ENCODE measurements around the gene RFX1. TPM values are rescaled to one million over a fixed set of nuclear protein-coding genes. Genes with fewer than 3 reads are reported as not detected.
A peak's percentile ranks its signal among the peaks of the same experiment; 100 is the strongest.

RFX1 gene
- total and polyA plus RNA-seq, 9 of the 15 experiments (the other 6 are each of a cell fraction or from before 2014, with no cell fraction given), result 0.14 to 19.3 (median 1.2) TPM

- Histone ChIP-seq H3K27ac (ENCODE audit: extremely low read depth, low read depth, low read length) (peak overlapping the region; percentile 46; the same call in 1 of the 3 replicates), H3K27me3 (ENCODE audit: control insufficient read depth in 2 of 2, insufficient read depth in 2 of 2, low read length in 2 of 2) (no peaks in the 10 kb centered on the region), H3K79me2 (ENCODE audit: control insufficient read depth, insufficient read depth, low read length) (no peaks in the 10 kb centered on the region), H3K4me2 (ENCODE audit: insufficient read depth, low read length) (no peak overlapping the region), H3K9ac (ENCODE audit: insufficient read depth in 1 of 2, low read depth in 2 of 2, low read length in 2 of 2) (no peak overlapping the region), H4K20me1 (replicated peaks; ENCODE audit: control insufficient read depth, insufficient read depth, low read length) (no peaks in the 10 kb centered on the region), H2AFZ (ENCODE audit: low read depth, low read length) (peak overlapping the region; percentile 91), H3K9me3 (replicated peaks; ENCODE audit: control insufficient read depth, insufficient read depth, low read depth, low read length) (no peaks in the 10 kb centered on the region; the same call in 1 of the 2 replicates), H3K9me1 (ENCODE audit: control insufficient read depth, insufficient read depth, low read length) (no peaks in the 10 kb centered on the region), H3K36me3 (ENCODE audit: control insufficient read depth, insufficient read depth, low read length) (no peaks in the 10 kb centered on the region), H3K4me3 (no peak overlapping the region), H3K4me1 (replicated peaks in 1 of 2; ENCODE audit: control insufficient read depth in 2 of 2, insufficient read depth in 2 of 2, low read length in 2 of 2) (peaks cover 12 to 19% of the 10 kb centered on the region in 2 experiments)
- intact Hi-C loops (cut with micrococcal nuclease), result no loop called here
- no peak for FAIRE-seq
- in situ Hi-C loops (cut with MboI), result no loop called here
- ChIA-PET CTCF (ENCODE audit: low intra/inter-chr PET ratio) (no interaction called here), POLR2A (interaction anchor here (1.1 to 2.1 kb wide), 6 partner anchors 9 to 146 kb away, joined by 3 to 21 read pairs (median 4); partner anchors contain the start of genes IL27RA, NANOS3 and RFX1)
- TF ChIP-seq, protein P1, sequence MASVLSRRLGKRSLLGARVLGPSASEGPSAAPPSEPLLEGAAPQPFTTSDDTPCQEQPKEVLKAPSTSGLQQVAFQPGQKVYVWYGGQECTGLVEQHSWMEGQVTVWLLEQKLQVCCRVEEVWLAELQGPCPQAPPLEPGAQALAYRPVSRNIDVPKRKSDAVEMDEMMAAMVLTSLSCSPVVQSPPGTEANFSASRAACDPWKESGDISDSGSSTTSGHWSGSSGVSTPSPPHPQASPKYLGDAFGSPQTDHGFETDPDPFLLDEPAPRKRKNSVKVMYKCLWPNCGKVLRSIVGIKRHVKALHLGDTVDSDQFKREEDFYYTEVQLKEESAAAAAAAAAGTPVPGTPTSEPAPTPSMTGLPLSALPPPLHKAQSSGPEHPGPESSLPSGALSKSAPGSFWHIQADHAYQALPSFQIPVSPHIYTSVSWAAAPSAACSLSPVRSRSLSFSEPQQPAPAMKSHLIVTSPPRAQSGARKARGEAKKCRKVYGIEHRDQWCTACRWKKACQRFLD (CRISPR knock-in tag; IDR thresholded peaks at IDR 0.05), result no peak
- TF ChIP-seq CBFA2T2 (conservative IDR thresholded peaks at IDR 0.05) (0 out of 2 replicates have a peak, but pooled peaks have one; percentile 10), KDM1A (IDR thresholded peaks at IDR 0.05) (peak; percentile 38 to 62; a peak in 3 of 4 replicates)
- no TSS peak for BruUV-seq (replicated peaks)
- no peak for DNase-seq (ENCODE audit: extremely low read depth in 1 of 4, low spot score in 3 of 4)
- ATAC-seq, result no peak
- WGBS (ENCODE audit: insufficient coverage, low coverage, missing lambda C conversion rate), result 64% methylated on average over 4 of the region's 4 CpGs
These were observed 16.3 kb upstream of the RFX1 start for GRCh38 chr19:14022469-14022868.

- H3K9me3 ChIP-seq (replicated peaks; ENCODE audit: control insufficient read depth, insufficient read depth, low read depth, low read length), result no peaks in the 10 kb centered on the region; the same call in 1 of the 2 replicates
- FAIRE-seq (peak; percentile 66), DNase-seq (ENCODE audit: extremely low read depth in 1 of 4, low spot score in 3 of 4) (peak in 3 of 4 experiments; percentile 34 to 66 (median 37)), ATAC-seq (peak; percentile 69)
- intact Hi-C loops (cut with micrococcal nuclease), result no loop called here
- no peak overlapping the region for H3K4me2 ChIP-seq (ENCODE audit: insufficient read depth, low read length)
- in situ Hi-C loops (cut with MboI), result no loop called here
- peak overlapping the region; percentile 57; the same call in 1 of the 3 replicates for H3K27ac ChIP-seq (ENCODE audit: extremely low read depth, low read depth, low read length)
- WGBS (ENCODE audit: insufficient coverage, low coverage, missing lambda C conversion rate), result 44% methylated on average over 5 of the region's 5 CpGs
- no peaks in the 10 kb centered on the region for H3K36me3 ChIP-seq (ENCODE audit: control insufficient read depth, insufficient read depth, low read length)
- H3K4me3 ChIP-seq, result no peak overlapping the region
- CTCF ChIA-PET (ENCODE audit: low intra/inter-chr PET ratio), result no interaction called here
- peaks cover 8 to 14% of the 10 kb centered on the region in 2 experiments for H3K4me1 ChIP-seq (replicated peaks in 1 of 2; ENCODE audit: control insufficient read depth in 2 of 2, insufficient read depth in 2 of 2, low read length in 2 of 2)
- H3K9ac ChIP-seq (ENCODE audit: insufficient read depth in 1 of 2, low read depth in 2 of 2, low read length in 2 of 2), result 0 out of 4 replicates have a peak overlapping the region, but pooled peaks of 1 of the 2 experiments have one; percentile 7
- POLR2A ChIA-PET, result interaction anchor here (0.9 to 2.1 kb wide), 7 partner anchors 9 to 145 kb away, joined by 3 to 21 read pairs (median 4); partner anchors contain the start of genes IL27RA, NANOS3 and RFX1
- no peaks in the 10 kb centered on the region for H3K79me2 ChIP-seq (ENCODE audit: control insufficient read depth, insufficient read depth, low read length)
- H2AFZ ChIP-seq (ENCODE audit: low read depth, low read length), result peak overlapping the region; percentile 91
- H3K9me1 ChIP-seq (ENCODE audit: control insufficient read depth, insufficient read depth, low read length), result no peaks in the 10 kb centered on the region
- BruUV-seq (replicated peaks), result no TSS peak
- H3K27me3 ChIP-seq (ENCODE audit: control insufficient read depth in 2 of 2, insufficient read depth in 2 of 2, low read length in 2 of 2), result no peaks in the 10 kb centered on the region
- H4K20me1 ChIP-seq (replicated peaks; ENCODE audit: control insufficient read depth, insufficient read depth, low read length), result no peaks in the 10 kb centered on the region
- TF ChIP-seq SRSF9 (IDR thresholded peaks at IDR 0.05; ENCODE audit: borderline replicate concordance, low read depth, low read length), result no peak
- no peak for TF ChIP-seq ID3 (CRISPR knock-in tag; IDR thresholded peaks at IDR 0.05)
- TF ChIP-seq ID3 (tag; IDR thresholded peaks at IDR 0.05), result no peak
- TF ChIP-seq, protein P2, sequence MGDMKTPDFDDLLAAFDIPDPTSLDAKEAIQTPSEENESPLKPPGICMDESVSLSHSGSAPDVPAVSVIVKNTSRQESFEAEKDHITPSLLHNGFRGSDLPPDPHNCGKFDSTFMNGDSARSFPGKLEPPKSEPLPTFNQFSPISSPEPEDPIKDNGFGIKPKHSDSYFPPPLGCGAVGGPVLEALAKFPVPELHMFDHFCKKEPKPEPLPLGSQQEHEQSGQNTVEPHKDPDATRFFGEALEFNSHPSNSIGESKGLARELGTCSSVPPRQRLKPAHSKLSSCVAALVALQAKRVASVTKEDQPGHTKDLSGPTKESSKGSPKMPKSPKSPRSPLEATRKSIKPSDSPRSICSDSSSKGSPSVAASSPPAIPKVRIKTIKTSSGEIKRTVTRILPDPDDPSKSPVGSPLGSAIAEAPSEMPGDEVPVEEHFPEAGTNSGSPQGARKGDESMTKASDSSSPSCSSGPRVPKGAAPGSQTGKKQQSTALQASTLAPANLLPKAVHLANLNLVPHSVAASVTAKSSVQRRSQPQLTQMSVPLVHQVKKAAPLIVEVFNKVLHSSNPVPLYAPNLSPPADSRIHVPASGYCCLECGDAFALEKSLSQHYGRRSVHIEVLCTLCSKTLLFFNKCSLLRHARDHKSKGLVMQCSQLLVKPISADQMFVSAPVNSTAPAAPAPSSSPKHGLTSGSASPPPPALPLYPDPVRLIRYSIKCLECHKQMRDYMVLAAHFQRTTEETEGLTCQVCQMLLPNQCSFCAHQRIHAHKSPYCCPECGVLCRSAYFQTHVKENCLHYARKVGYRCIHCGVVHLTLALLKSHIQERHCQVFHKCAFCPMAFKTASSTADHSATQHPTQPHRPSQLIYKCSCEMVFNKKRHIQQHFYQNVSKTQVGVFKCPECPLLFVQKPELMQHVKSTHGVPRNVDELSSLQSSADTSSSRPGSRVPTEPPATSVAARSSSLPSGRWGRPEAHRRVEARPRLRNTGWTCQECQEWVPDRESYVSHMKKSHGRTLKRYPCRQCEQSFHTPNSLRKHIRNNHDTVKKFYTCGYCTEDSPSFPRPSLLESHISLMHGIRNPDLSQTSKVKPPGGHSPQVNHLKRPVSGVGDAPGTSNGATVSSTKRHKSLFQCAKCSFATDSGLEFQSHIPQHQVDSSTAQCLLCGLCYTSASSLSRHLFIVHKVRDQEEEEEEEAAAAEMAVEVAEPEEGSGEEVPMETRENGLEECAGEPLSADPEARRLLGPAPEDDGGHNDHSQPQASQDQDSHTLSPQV (IDR thresholded peaks at IDR 0.05), result 0 out of 2 replicates have a peak, but pooled peaks have one; percentile 33
- TF ChIP-seq NFIC (IDR thresholded peaks at IDR 0.05), result peak; percentile 88
- no peak for TF ChIP-seq RAD51 (IDR thresholded peaks at IDR 0.05; ENCODE audit: borderline replicate concordance, low read depth)
These were observed 15.4 kb upstream of the RFX1 start for GRCh38 chr19:14021474-14021873.
